OCI-LY1 (cell line): ENCODE measurements around the gene CTSV.
"Not testable (repeated sequence)": the region's sequence is repeated elsewhere in the genome, so short reads cannot be mapped to it uniquely, and the experiment has no call there.

Source experiments
- H2AFZ ChIP-seq: fragments of 200-600 bp; sonication (generic), shearing (Covaris generic); 2 replicates; pipeline ENCODE4 v1.6.0; 2014; ENCODE audit warnings: antibody characterized with exemption, mild to moderate bottlenecking, low read length
- H3F3A ChIP-seq: fragments of 200-600 bp; sonication (generic), shearing (Covaris generic); 2 replicates; pipeline ENCODE4 v1.6.0; 2014; ENCODE audit warnings: mild to moderate bottlenecking, antibody characterized with exemption, low read length, moderate library complexity; ENCODE audit not compliant: insufficient read depth
- H3K27ac ChIP-seq: fragments of 200-600 bp; sonication (generic); 2 replicates; pipeline ENCODE4 v1.5.1; 2014; ENCODE audit warnings: low read length, mixed run types, mild to moderate bottlenecking, low read depth; ENCODE audit not compliant: poor library complexity, severe bottlenecking
- H3K27me3 ChIP-seq: fragments of 200-600 bp; sonication (generic); 2 replicates; pipeline ENCODE4 v1.6.0; 2014; ENCODE audit warnings: antibody characterized with exemption, mild to moderate bottlenecking, low read length, moderate library complexity; ENCODE audit not compliant: insufficient read depth
- H3K36me3 ChIP-seq: fragments of 200-600 bp; sonication (generic); 2 replicates; pipeline ENCODE4 v1.6.1; 2014; ENCODE audit warnings: mild to moderate bottlenecking, antibody characterized with exemption, low read length, moderate library complexity, mixed read lengths; ENCODE audit not compliant: insufficient read depth
- H3K4me1 ChIP-seq: fragments of 200-600 bp; sonication (generic); 2 replicates; pipeline ENCODE4 v1.5.1; 2014; ENCODE audit warnings: mild to moderate bottlenecking, low read length, moderate library complexity; ENCODE audit not compliant: insufficient read depth, severe bottlenecking
- H3K4me2 ChIP-seq: fragments of 200-600 bp; sonication (generic), shearing (Covaris generic); 2 replicates; pipeline ENCODE4 v1.6.1; 2014; ENCODE audit warnings: low read length
- H3K4me3 ChIP-seq: fragments of 200-600 bp; sonication (generic); 2 replicates; pipeline ENCODE4 v1.5.1; 2014; ENCODE audit warnings: low read length, low read depth, mild to moderate bottlenecking, mixed read lengths; ENCODE audit not compliant: poor library complexity, severe bottlenecking
- H3K79me2 ChIP-seq: fragments of 200-600 bp; shearing (Covaris generic); 2 replicates; pipeline ENCODE4 v1.6.1; 2016; ENCODE audit warnings: mixed run types, low read length, mixed read lengths; ENCODE audit not compliant: insufficient read depth
- H3K9ac ChIP-seq: fragments of 200-600 bp; sonication (generic), shearing (Covaris generic); 2 replicates; pipeline ENCODE4 v1.6.1; 2014; ENCODE audit warnings: mild to moderate bottlenecking, low read length, mixed read lengths
- H3K9me2 ChIP-seq: fragments of 200-600 bp; sonication (generic), shearing (Covaris generic); 2 replicates; pipeline ENCODE4 v1.6.1; 2014; ENCODE audit warnings: low read depth, mild to moderate bottlenecking, low read length, mixed read lengths
- H3K9me3 ChIP-seq: fragments of 200-600 bp; shearing (Covaris generic); 2 replicates; pipeline ENCODE4 v1.6.1; 2014; ENCODE audit warnings: low read length, mixed read lengths
- H4K20me1 ChIP-seq: fragments of 200-600 bp; sonication (generic), shearing (Covaris generic); 2 replicates; pipeline ENCODE4 v1.6.0; 2016; ENCODE audit warnings: mild to moderate bottlenecking, low read length; ENCODE audit not compliant: insufficient read depth

The CTSV gene

GRCh38 chr9:96984887-96985286 is 54.1 kb downstream of the CTSV start:
- H3K4me1 ChIP-seq, H3K9me2 ChIP-seq, H3K4me3 ChIP-seq, H3F3A ChIP-seq, H2AFZ ChIP-seq, H3K9me3 ChIP-seq, H3K9ac ChIP-seq, H3K27ac ChIP-seq, H3K36me3 ChIP-seq, H4K20me1 ChIP-seq, H3K4me2 ChIP-seq, H3K27me3 ChIP-seq: not testable (repeated sequence)
- H3K79me2 ChIP-seq = peaks cover 19% of the 10 kb centered on the region

- not testable (repeated sequence) for H3F3A ChIP-seq, H3K27ac ChIP-seq, H3K9me3 ChIP-seq, H4K20me1 ChIP-seq, H3K4me2 ChIP-seq, H3K9ac ChIP-seq, H2AFZ ChIP-seq, H3K9me2 ChIP-seq, H3K36me3 ChIP-seq, H3K27me3 ChIP-seq, H3K4me1 ChIP-seq, H3K4me3 ChIP-seq
- H3K79me2 ChIP-seq = peaks cover 22% of the 10 kb centered on the region
Measured at GRCh38 chr9:96984139-96984538, 54.8 kb downstream of the CTSV start.

GRCh38 chr9:96983496-96984122 is 55.3 kb downstream of the CTSV start:
- H3K4me3 ChIP-seq, H2AFZ ChIP-seq, H3K4me1 ChIP-seq, H3K9ac ChIP-seq, H3K27me3 ChIP-seq, H3F3A ChIP-seq, H3K36me3 ChIP-seq, H3K9me2 ChIP-seq, H3K9me3 ChIP-seq, H4K20me1 ChIP-seq, H3K4me2 ChIP-seq, H3K27ac ChIP-seq: not testable (repeated sequence)
- peaks cover 21% of the 10 kb centered on the region for H3K79me2 ChIP-seq
